Measurements from ENCODE around the gene UGGT1. TPM values are rescaled to one million over a fixed set of nuclear protein-coding genes. Genes with fewer than 3 reads are reported as not detected.
A peak's percentile ranks its signal among the peaks of the same experiment; 100 is the strongest.

The UGGT1 gene
- total and polyA plus RNA-seq, 9 of the 15 experiments (the other 6 are each of a cell fraction or from before 2014, with no cell fraction given): 5.1 to 56.4 (median 37.9) TPM

DNA sequence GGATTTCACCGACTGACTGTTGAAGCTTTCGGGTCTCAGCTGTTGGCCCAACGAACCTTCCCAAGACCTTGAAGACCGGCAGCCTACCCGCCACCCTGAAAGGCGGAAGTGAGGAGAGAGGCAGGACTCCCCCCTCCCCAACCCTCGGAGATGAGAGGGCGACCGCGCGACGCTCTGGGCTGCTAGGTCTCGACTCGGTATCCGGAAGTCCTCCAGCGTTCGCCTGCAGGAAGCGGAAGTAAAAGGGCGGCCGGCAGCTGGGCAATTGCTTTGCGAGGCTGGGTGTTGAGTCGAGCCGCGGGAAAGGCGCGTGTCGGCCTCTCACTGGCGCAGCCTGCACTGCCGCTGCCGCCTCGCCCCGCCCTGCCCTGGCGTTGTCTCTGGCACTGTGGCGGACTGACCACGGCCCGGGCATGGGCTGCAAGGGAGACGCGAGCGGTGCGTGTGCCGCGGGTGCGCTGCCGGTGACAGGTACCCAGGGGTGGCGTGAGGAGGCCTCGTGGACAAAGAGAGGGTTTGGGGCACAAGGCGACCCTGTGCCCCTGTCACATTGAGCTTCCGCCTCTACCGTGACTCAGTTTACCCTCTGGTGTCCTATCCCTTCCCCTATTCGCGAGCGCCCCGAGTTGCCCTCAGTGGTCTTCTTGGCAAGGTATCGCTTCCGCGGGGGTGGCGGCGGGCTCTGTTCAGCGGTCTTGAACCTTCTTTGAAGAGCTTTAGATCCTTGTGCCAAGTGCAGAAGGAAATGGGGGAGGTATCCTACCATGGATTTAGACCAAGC, at the start of gene UGGT1 (continued):
- TF ChIP-seq, protein P1, sequence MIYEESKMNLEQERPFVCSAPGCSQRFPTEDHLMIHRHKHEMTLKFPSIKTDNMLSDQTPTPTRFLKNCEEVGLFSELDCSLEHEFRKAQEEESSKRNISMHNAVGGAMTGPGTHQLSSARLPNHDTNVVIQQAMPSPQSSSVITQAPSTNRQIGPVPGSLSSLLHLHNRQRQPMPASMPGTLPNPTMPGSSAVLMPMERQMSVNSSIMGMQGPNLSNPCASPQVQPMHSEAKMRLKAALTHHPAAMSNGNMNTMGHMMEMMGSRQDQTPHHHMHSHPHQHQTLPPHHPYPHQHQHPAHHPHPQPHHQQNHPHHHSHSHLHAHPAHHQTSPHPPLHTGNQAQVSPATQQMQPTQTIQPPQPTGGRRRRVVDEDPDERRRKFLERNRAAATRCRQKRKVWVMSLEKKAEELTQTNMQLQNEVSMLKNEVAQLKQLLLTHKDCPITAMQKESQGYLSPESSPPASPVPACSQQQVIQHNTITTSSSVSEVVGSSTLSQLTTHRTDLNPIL (CRISPR knock-in tag; IDR thresholded peaks at IDR 0.05): no peak
- TF ChIP-seq YY1 (IDR thresholded peaks at IDR 0.05; ENCODE audit: borderline replicate concordance in 1 of 3, control insufficient read depth in 1 of 3, extremely low read depth in 1 of 3, insufficient read depth in 3 of 3, insufficient read length in 1 of 3, insufficient replicate concordance in 2 of 3, low read depth in 1 of 3, low read length in 2 of 3) (peak in 2 of 3 experiments; percentile 43 to 58), KLF13 (tag; IDR thresholded peaks at IDR 0.05; ENCODE audit: borderline replicate concordance, low read depth) (no peak), ELF4 (CRISPR knock-in tag; IDR thresholded peaks at IDR 0.05) (peak; percentile 86; the same call in 1 of the 2 replicates), TAF1 (IDR thresholded peaks at IDR 0.05; ENCODE audit: control insufficient read depth, extremely low read depth, insufficient read depth, low read length, severe bottlenecking) (peak; percentile 97), EP400 (IDR thresholded peaks at IDR 0.05) (peak; percentile 90), HDAC2 (IDR thresholded peaks at IDR 0.05) (peak; percentile 66), ETV6 (IDR thresholded peaks at IDR 0.05; ENCODE audit: borderline replicate concordance in 1 of 2, low read depth in 2 of 2, low read length in 1 of 2) (peak; percentile 60 to 79; a peak in 3 of 4 replicates), ETV6 (CRISPR knock-in tag; IDR thresholded peaks at IDR 0.05; ENCODE audit: borderline replicate concordance) (peak; percentile 64; the same call in 1 of the 2 replicates), OTX1 (CRISPR knock-in tag; IDR thresholded peaks at IDR 0.05) (no peak)
- TF ChIP-seq, protein P2, sequence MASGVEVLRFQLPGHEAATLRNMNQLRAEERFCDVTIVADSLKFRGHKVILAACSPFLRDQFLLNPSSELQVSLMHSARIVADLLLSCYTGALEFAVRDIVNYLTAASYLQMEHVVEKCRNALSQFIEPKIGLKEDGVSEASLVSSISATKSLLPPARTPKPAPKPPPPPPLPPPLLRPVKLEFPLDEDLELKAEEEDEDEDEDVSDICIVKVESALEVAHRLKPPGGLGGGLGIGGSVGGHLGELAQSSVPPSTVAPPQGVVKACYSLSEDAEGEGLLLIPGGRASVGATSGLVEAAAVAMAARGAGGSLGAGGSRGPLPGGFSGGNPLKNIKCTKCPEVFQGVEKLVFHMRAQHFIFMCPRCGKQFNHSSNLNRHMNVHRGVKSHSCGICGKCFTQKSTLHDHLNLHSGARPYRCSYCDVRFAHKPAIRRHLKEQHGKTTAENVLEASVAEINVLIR (CRISPR knock-in tag; IDR thresholded peaks at IDR 0.05): no peak
- TF ChIP-seq, protein P3, sequence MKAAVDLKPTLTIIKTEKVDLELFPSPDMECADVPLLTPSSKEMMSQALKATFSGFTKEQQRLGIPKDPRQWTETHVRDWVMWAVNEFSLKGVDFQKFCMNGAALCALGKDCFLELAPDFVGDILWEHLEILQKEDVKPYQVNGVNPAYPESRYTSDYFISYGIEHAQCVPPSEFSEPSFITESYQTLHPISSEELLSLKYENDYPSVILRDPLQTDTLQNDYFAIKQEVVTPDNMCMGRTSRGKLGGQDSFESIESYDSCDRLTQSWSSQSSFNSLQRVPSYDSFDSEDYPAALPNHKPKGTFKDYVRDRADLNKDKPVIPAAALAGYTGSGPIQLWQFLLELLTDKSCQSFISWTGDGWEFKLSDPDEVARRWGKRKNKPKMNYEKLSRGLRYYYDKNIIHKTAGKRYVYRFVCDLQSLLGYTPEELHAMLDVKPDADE (conservative IDR thresholded peaks at IDR 0.05; ENCODE audit: control insufficient read depth, low read depth, low read length): peak; percentile 91
- TF ChIP-seq, protein P4, sequence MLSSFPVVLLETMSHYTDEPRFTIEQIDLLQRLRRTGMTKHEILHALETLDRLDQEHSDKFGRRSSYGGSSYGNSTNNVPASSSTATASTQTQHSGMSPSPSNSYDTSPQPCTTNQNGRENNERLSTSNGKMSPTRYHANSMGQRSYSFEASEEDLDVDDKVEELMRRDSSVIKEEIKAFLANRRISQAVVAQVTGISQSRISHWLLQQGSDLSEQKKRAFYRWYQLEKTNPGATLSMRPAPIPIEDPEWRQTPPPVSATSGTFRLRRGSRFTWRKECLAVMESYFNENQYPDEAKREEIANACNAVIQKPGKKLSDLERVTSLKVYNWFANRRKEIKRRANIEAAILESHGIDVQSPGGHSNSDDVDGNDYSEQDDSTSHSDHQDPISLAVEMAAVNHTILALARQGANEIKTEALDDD (IDR thresholded peaks at IDR 0.05): no peak
- TF ChIP-seq, protein P5, sequence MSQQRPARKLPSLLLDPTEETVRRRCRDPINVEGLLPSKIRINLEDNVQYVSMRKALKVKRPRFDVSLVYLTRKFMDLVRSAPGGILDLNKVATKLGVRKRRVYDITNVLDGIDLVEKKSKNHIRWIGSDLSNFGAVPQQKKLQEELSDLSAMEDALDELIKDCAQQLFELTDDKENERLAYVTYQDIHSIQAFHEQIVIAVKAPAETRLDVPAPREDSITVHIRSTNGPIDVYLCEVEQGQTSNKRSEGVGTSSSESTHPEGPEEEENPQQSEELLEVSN (IDR thresholded peaks at IDR 0.05; ENCODE audit: borderline replicate concordance in 1 of 2, extremely low read depth in 1 of 2, insufficient read depth in 1 of 2, insufficient read length in 1 of 2, low read depth in 1 of 2, low read length in 1 of 2, poor library complexity in 1 of 2, severe bottlenecking in 1 of 2): peak; percentile 81 to 89
- TF ChIP-seq, protein P6, sequence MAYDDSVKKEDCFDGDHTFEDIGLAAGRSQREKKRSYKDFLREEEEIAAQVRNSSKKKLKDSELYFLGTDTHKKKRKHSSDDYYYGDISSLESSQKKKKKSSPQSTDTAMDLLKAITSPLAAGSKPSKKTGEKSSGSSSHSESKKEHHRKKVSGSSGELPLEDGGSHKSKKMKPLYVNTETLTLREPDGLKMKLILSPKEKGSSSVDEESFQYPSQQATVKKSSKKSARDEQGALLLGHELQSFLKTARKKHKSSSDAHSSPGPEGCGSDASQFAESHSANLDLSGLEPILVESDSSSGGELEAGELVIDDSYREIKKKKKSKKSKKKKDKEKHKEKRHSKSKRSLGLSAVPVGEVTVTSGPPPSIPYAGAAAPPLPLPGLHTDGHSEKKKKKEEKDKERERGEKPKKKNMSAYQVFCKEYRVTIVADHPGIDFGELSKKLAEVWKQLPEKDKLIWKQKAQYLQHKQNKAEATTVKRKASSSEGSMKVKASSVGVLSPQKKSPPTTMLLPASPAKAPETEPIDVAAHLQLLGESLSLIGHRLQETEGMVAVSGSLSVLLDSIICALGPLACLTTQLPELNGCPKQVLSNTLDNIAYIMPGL (CRISPR knock-in tag; IDR thresholded peaks at IDR 0.05): peak; percentile 52; the same call in 1 of the 2 replicates
